Gastrocnemius medialis (tissue), 4 donors: ENCODE data around the gene S100A7A. TPM values are rescaled to one million over a fixed set of nuclear protein-coding genes. Genes with fewer than 3 reads are reported as not detected.

Source experiments
- ATAC-seq, 2 donors: fragments of 150-250 bp; one replicate each; pipeline ENCODE4 v1.9.1; 2016
- DNase-seq, 2 donors: peaks; one replicate each; pipeline ENCODE4 v3.0.0-alpha.2; 2019
- H3K27ac ChIP-seq, 4 donors: fragments of 200-600 bp; sonication (generic); 1 replicate in 1 of 4; 2 replicates in 3 of 4; pipeline ENCODE4 v1.5.1; 2016 to 2018; ENCODE audit warnings: mild to moderate bottlenecking in 2 of 4, moderate library complexity in 1 of 4
- H3K27me3 ChIP-seq, 3 donors: fragments of 200-600 bp; sonication (generic) in 2 of 3; 1 replicate in 1 of 3; 2 replicates in 2 of 3; pipeline versions ENCODE4 v1.5.1 to v1.6.0; 2016 to 2019; ENCODE audit warnings: mild to moderate bottlenecking in 1 of 3, moderate library complexity in 1 of 3
- H3K36me3 ChIP-seq, 2 donors: fragments of 200-600 bp; sonication (generic) in 1 of 2; one replicate each; pipeline ENCODE4 v1.5.1; 2017 to 2018
- H3K4me1 ChIP-seq, 2 donors: fragments of 200-600 bp; sonication (generic) in 1 of 2; one replicate each; pipeline ENCODE4 v1.5.1; 2016 to 2017; ENCODE audit warnings: mild to moderate bottlenecking in 2 of 2
- H3K4me3 ChIP-seq, 4 donors: fragments of 200-600 bp; sonication (generic) in 3 of 4; 1 replicate in 1 of 4; 2 replicates in 3 of 4; pipeline ENCODE4 v1.5.1; 2016 to 2019; ENCODE audit warnings: mild to moderate bottlenecking in 2 of 4
- H3K9me3 ChIP-seq, 3 donors: fragments of 200-600 bp; sonication (generic) in 2 of 3; 1 replicate in 1 of 3; 2 replicates in 2 of 3; pipeline ENCODE4 v1.5.1; 2016 to 2019
- POLR2A ChIP-seq, 2 donors: fragments of 450-650 bp; IDR thresholded peaks; one replicate each; pipeline ENCODE4 v1.6.1; 2017; ENCODE audit warnings: antibody characterized with exemption in 2 of 2, mild to moderate bottlenecking in 2 of 2, moderate library complexity in 2 of 2
- in situ Hi-C, 4 donors: fragments of 200-750 bp; cut with MboI; loops; one replicate each; pipeline versions ENCODE4 v1.15.0 to v1.8.0; 2017; ENCODE audit warnings: low sequenced_read_pairs in 4 of 4
- intact Hi-C: fragments of 100-400 bp; cut with DNase I; formaldehyde crosslinking; loops from one replicate; pipeline ENCODE4 v1.15.1; 2023; ENCODE audit warnings: low total_unique reads
- total RNA-seq, 4 donors: library from RNA; depleted of rRNA; stranded (reverse); fragments of >200 nt; gene quantifications; one replicate each; pipeline versions ENCODE4 v1.1.0 to v1.2.3, GENCODE V29; 2016
- TF ChIP-seq, protein P1 (sequence below), 5 experiments: fragments of 450-650 bp in 3 of 5; fragments of 200-600 bp in 2 of 5; sonication (generic) in 2 of 5; IDR thresholded peaks in 4 of 5; conservative IDR thresholded peaks in 1 of 5; 1 replicate in 4 of 5; 2 replicates in 1 of 5; pipeline ENCODE4 v1.5.1; 2016 to 2019; ENCODE audit warnings: antibody characterized with exemption in 5 of 5, mild to moderate bottlenecking in 3 of 5, moderate library complexity in 3 of 5

Gene S100A7A
- total RNA-seq, 4 donors from 2014 or later: not detected

DNA sequence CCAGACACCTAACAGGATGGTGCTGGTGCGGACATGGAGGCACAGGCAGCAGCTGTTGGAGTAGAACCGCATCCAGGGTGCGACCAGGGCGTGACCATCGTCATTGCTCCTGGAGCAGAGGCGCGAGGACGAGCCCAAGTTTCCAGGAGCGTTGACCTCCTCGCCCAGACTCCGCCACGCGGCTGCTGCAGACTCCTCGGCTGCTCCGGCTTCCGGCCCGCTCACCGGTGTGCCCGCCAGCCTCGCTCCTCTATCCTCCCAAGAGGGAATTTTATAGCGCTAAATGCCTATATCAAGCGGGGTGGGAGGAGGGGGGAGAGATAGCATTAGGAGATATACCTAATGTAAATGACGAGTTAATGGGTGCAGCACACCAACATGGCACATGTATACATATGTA lies 35.6 kb upstream of the S100A7A start:
- no peak for TF ChIP-seq POLR2A (IDR thresholded peaks at IDR 0.05)
- TF ChIP-seq, protein P1, sequence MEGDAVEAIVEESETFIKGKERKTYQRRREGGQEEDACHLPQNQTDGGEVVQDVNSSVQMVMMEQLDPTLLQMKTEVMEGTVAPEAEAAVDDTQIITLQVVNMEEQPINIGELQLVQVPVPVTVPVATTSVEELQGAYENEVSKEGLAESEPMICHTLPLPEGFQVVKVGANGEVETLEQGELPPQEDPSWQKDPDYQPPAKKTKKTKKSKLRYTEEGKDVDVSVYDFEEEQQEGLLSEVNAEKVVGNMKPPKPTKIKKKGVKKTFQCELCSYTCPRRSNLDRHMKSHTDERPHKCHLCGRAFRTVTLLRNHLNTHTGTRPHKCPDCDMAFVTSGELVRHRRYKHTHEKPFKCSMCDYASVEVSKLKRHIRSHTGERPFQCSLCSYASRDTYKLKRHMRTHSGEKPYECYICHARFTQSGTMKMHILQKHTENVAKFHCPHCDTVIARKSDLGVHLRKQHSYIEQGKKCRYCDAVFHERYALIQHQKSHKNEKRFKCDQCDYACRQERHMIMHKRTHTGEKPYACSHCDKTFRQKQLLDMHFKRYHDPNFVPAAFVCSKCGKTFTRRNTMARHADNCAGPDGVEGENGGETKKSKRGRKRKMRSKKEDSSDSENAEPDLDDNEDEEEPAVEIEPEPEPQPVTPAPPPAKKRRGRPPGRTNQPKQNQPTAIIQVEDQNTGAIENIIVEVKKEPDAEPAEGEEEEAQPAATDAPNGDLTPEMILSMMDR (IDR thresholded peaks at IDR 0.05 in 4 of 5, conservative IDR thresholded peaks at IDR 0.05 in 1 of 5): no peak
- in situ Hi-C loops: no loop called here
- H3K9me3 ChIP-seq: no peaks in the 10 kb centered on the region
- intact Hi-C loops: no loop called here
- H3K27ac ChIP-seq: no peak overlapping the region
- no peaks in the 10 kb centered on the region for H3K27me3 ChIP-seq
- H3K4me3 ChIP-seq: no peak overlapping the region
- no peak for DNase-seq
- no peaks in the 10 kb centered on the region for H3K36me3 ChIP-seq
- H3K4me1 ChIP-seq: no peaks in the 10 kb centered on the region
- ATAC-seq: no peak

DNA sequence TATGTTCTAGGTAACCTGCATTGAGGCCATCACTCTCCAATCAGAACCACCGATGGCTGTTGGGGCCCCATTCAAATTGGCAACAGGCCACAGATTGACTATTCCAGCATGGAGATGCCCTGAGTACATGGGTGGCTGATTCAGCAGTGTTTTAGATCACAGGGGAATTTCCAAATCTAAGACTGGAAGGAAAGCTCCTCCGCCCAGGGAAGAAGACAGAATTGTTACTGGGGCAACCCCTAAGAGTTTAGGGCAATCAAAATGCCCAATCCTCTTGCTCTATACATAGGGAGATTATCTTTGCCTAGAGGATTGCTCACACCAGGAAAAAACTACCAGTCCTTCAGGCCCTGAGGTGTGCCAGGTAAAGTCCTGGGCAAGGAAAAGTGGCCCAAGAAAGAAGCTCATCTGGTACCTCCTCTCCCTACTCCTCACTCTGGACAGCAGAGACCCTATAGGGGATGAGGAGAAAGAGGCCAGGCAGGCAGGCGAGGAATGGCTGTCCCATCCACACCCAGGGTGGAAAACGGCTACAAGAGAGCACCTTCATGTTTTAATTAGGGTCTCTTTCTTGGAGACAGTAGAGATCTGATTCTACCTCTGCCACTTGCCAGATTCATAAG lies 31.3 kb upstream of the S100A7A start:
- ATAC-seq: no peak
- Histone ChIP-seq H3K36me3 (no peaks in the 10 kb centered on the region), H3K27ac (no peak overlapping the region), H3K4me1 (peaks cover 0 to 9% of the 10 kb centered on the region in 2 donors), H3K27me3 (no peaks in the 10 kb centered on the region), H3K9me3 (no peaks in the 10 kb centered on the region), H3K4me3 (no peak overlapping the region)
- in situ Hi-C loops (no loop called here), intact Hi-C loops (no loop called here)
- TF ChIP-seq, protein P1 (IDR thresholded peaks at IDR 0.05 in 4 of 5, conservative IDR thresholded peaks at IDR 0.05 in 1 of 5): no peak
- no peak for TF ChIP-seq POLR2A (IDR thresholded peaks at IDR 0.05)
- no peak for DNase-seq

GRCh38 chr1:153386500-153386901 lies 29.8 kb upstream of the S100A7A start:
- no peaks in the 10 kb centered on the region for H3K9me3 ChIP-seq
- TF ChIP-seq POLR2A (IDR thresholded peaks at IDR 0.05): no peak
- TF ChIP-seq, protein P1 (IDR thresholded peaks at IDR 0.05 in 4 of 5, conservative IDR thresholded peaks at IDR 0.05 in 1 of 5): no peak
- intact Hi-C loops: no loop called here
- H3K27me3 ChIP-seq: no peaks in the 10 kb centered on the region
- in situ Hi-C loops: no loop called here
- peaks cover 10 to 21% of the 10 kb centered on the region in 2 donors for H3K4me1 ChIP-seq
- H3K36me3 ChIP-seq: no peaks in the 10 kb centered on the region
- no peak overlapping the region for H3K4me3 ChIP-seq
- ATAC-seq (peak in 1 of 2 donors; percentile 28), DNase-seq (peak; percentile 51 to 64)
- H3K27ac ChIP-seq: peak overlapping the region in 1 of 4 donors; percentile 15

DNA sequence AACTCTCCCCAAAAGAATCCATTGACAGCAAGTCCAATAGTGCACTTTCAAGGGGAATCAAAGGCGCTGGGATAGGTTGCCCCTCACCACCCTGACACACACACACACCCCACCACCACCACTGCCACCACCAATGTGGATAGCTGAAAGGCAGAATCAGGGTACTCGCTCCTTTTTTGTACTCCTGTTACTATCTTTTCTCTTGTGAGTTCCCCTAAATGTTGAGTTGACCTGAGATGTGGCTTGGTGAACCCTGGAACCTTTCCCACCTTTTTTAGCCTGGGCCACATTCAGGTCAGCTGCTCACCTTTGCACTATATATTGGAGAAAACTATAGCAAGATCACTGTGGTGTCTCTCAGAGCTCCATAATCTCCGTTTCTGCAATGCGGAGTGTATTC lies 29.3 kb upstream of the S100A7A start:
- Histone ChIP-seq H3K27me3 (no peaks in the 10 kb centered on the region), H3K27ac (no peak overlapping the region), H3K4me1 (peaks cover 13 to 25% of the 10 kb centered on the region in 2 donors), H3K9me3 (no peaks in the 10 kb centered on the region), H3K4me3 (no peak overlapping the region), H3K36me3 (no peaks in the 10 kb centered on the region)
- DNase-seq (no peak), ATAC-seq (no peak)
- TF ChIP-seq POLR2A (IDR thresholded peaks at IDR 0.05): no peak
- TF ChIP-seq, protein P1 (IDR thresholded peaks at IDR 0.05 in 4 of 5, conservative IDR thresholded peaks at IDR 0.05 in 1 of 5): no peak
- intact Hi-C loops: no loop called here
- in situ Hi-C loops: no loop called here

DNA sequence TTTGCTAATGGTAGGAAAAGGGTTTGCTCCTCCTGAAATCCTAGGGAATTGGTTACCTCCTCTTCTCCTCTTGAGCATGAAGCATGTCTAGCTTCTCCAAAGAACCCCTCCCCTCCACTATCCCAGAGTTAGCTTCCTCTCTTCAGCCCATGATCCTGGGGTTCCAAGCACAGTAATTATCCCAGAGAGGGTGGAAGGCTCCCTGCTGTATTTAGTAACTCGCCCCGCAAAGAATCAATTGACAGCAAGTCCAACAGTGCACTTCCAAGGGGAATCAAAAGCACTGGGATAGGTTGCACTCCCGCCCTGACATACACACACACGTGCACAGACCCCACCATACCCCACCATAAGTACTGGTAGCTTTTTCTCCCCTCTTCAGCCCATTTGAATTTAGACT lies 28.5 kb upstream of the S100A7A start:
- no peak overlapping the region for H3K4me3 ChIP-seq
- DNase-seq (no peak), ATAC-seq (no peak)
- H3K9me3 ChIP-seq: no peaks in the 10 kb centered on the region
- in situ Hi-C loops (no loop called here), intact Hi-C loops (no loop called here)
- TF ChIP-seq POLR2A (IDR thresholded peaks at IDR 0.05): no peak
- TF ChIP-seq, protein P1 (IDR thresholded peaks at IDR 0.05 in 4 of 5, conservative IDR thresholded peaks at IDR 0.05 in 1 of 5): no peak
- no peak overlapping the region for H3K27ac ChIP-seq
- no peaks in the 10 kb centered on the region for H3K27me3 ChIP-seq
- no peaks in the 10 kb centered on the region for H3K36me3 ChIP-seq
- peaks cover 13 to 25% of the 10 kb centered on the region in 2 donors for H3K4me1 ChIP-seq
